Cerebellar nuclear complex (tissue), 1 donor: ENCODE data around the gene ARMC2.
A peak's percentile ranks its signal among the peaks of the same experiment; 100 is the strongest.
"Not testable (repeated sequence)": the region's sequence is repeated elsewhere in the genome, so short reads cannot be mapped to it uniquely, and the experiment has no call there.

Experiments
- DNase-seq, 2 experiments: peaks; one replicate each; lab custom pipeline; 2025; lab: John Stamatoyannopoulos, UW

Gene ARMC2, protein sequence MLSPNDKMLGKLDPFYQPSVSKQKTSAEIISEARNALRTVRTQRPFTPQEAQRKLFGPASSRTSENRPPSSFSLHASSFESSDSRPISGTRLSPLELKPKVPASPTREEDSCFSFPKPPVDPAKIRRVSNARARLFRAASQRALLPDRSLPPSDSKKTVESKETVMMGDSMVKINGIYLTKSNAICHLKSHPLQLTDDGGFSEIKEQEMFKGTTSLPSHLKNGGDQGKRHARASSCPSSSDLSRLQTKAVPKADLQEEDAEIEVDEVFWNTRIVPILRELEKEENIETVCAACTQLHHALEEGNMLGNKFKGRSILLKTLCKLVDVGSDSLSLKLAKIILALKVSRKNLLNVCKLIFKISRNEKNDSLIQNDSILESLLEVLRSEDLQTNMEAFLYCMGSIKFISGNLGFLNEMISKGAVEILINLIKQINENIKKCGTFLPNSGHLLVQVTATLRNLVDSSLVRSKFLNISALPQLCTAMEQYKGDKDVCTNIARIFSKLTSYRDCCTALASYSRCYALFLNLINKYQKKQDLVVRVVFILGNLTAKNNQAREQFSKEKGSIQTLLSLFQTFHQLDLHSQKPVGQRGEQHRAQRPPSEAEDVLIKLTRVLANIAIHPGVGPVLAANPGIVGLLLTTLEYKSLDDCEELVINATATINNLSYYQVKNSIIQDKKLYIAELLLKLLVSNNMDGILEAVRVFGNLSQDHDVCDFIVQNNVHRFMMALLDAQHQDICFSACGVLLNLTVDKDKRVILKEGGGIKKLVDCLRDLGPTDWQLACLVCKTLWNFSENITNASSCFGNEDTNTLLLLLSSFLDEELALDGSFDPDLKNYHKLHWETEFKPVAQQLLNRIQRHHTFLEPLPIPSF

GRCh38 chr6:108848116-108848868, at the start of gene ARMC2:
Gene ARMC2, plus strand, starts transcription at chr6:108848422. Its CDS starts 5,846 bp downstream, at chr6:108854268.
- DNase-seq: peak; percentile 58 to 90

DNA sequence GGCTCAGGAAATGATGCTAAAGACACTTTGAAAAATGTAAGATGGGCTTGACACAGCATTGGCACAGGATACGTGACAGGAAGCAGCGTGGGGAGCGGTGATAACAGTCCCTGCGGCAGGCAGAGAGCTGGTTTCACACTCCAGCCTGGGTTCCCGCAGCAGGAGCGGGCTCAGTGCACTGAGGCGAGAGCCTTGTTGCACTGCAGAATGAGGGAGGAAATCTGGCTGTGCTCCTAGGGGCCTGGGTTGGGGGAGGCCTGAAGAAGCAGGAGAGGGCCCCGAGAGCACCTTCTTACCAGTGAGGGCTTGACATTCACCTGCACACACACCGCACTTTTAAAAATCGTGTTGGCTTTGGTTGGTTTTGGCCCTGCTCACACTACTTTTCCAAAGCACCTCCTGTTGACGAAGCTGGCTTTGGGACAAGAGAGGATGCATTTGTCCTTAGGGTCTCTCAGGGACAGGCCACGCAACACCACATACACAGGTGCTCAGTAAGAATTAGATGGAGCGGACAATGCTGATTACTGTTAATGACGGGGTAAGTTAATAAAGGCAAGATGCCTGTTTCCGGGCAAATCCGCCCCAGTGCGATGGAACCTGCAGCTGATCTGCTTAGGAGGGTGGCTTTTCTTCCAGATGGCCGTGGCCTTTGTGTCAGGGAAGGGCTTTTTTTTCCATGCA, 49.4 kb upstream of the ARMC2 start:
- DNase-seq: peak in 1 of 2 experiments; percentile 81

GRCh38 chr6:108799354-108799717, 48.9 kb upstream of the ARMC2 start:
- DNase-seq: no peak

GRCh38 chr6:108799791-108800190, 48.4 kb upstream of the ARMC2 start:
- no peak for DNase-seq

DNA sequence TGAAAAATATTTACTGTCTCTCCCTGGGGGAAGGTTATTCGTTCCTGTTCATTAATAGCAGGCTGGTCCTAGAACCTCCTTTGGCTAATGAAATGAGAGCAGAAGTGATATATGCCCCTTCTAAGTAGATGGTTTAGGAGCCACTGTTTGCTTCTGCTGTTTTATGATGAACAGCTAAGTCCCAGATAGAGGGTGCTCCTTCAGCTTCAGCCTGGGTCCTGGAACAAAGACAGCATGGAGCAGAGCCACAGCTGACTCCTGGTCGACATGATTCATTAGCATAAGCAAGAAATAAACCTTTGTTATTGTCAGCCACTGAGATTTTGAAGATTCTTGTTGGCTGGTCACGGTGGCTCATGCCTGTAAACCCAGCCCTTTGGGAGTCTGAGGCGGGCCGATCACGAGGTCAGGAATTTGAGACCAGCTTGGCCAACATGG, 47.8 kb upstream of the ARMC2 start:
- no peak for DNase-seq

DNA sequence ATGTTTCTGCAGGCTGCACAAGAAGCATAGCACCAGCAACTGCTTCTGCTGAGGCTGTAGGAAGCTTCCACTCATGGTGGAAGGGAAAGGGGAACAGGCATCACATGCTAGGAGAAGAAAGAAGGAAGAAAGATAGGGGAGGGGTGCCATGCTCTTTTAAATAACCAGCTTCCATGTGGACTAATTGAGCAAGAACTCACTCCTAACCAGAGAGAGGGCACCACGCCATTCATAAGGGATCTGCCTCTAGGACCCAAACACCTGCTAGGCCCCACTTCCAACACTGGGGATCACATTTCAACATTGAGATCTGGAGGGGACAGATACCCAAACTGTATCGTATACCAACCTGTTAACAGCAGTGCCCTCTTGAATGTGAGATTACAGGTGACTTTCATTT, 46.9 kb upstream of the ARMC2 start:
- no peak for DNase-seq

DNA sequence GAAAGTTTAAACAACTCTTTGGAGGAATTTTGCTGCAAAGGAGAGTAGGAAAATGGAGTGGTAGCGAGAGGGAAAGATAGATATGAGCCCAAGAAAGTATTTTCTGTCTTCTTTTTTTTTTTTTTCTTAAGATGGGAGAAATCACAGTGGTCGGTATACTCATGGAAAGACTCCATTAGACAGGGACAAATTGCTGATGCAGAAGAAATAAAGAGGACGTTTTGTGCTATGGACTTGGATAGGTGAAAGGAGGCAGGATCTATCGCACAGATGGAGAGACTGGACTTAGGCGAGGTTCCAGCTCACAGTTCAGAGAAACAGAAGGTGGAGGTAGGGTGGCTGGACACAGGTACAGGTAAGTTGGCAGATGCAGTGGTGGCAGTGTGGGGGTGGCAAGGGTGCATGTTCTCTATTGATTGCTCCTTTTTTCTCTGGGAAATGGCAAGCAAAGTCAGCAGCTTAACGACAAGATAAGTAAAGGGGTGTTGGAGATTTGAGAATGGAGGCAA, 44.2 kb upstream of the ARMC2 start:
- DNase-seq: peak; percentile 72 to 88

DNA sequence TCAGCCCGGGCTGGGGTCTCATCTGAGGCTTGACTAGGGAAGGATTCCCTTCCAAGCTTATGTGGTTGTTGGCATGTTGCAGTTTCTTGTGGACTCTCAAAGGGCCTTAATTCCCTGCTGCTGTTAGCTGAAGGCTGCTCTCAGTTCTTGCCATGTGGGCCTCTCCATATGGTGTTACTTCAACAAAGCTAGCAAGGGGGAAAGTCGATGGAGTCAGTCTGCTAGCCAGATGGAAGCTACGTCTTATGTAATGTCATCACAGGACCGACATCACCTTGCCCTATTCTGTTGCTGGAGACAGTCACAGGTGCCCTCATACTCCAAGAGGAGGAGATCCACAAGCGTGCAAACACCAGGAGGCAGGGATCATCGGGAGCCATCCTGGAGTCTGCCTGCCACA, 43.3 kb upstream of the ARMC2 start:
- peak in 1 of 2 experiments; percentile 27 for DNase-seq

DNA sequence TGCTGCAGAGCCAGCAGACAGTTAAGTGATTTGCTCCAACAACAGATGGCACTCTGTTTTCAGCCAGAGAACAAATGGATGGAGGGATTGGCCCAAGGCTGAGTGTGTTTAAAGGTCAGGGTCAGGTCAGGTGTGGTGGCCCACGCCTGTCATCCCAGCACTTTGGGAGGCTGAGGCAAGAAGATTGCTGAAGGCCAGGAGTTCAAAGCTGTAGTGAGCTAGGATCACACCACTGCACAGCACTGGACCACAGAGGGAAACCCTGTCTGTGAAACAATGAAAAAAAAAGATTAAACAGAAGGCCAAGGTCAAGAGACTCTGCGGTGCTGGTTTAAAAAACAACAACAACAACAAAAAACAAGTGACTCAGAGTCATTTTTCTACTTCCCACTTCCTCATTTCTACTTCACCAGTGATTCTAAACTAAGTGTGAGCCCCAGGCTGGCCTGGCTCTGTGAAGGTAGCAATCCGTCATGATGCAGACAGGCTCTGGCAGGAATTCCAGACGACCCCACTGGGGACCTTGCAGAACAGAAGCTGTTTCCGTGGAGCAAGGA, 42.5 kb upstream of the ARMC2 start:
- no peak for DNase-seq

DNA sequence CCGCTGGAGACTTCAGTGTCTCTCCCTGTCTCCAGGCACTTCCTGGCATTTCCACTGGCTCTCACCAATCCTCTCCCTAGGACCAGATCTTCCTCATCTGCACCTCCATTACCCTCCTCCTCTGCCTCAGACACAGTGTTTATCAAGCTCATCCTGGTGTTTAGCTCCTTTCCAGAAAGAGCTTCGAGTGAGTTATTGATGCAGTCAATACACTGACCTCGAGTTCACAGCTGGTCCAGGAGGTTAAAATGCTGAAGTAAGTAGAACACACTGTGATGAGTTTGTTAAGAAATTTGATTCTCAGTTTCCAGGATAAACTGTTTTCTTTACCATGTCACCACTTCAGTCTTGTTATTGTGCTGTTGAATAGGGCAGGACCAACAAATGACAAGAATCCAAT, 42.1 kb upstream of the ARMC2 start:
- DNase-seq: no peak

DNA sequence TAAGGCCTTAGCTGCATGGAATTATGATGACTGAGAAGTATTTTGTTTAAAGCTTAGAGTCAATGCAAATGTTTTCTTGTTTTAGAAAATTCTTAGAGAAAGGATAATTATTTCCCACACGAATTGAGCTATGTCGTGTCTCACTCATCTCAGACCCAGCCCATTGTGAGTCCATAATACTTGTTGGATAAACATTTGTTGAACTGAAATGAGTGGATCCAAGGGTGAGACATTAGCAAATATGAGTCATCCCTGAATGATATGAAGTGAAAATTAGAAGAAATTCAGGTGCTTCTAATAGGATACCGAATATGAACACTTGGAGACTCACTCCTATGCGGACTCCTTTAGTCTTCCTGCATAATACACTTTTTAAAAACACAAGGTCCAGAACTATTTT, 41.6 kb upstream of the ARMC2 start:
- DNase-seq: no peak

- DNase-seq: no peak
These were observed 40.3 kb upstream of the ARMC2 start for GRCh38 chr6:108807928-108808327.

DNA sequence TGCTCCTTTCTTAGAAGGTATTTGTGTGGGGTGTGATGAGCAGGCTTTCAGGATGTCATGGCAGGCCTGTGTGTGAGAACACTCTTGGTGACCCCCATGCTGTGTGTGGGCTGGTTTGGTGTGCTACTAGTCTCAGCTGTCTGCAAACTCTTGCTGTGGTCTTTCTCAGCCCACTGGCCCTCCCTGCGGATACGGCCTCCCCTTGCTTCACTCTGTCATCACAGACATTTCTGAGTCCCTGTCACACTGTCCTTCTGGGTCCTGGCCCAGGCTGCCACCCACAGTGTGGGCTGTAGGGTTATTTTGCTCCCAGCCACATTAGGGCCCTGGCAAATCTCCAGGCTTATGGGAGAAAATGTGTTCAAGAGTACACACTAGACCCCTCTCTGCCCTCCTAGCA, 39.0 kb upstream of the ARMC2 start:
- no peak for DNase-seq

DNA sequence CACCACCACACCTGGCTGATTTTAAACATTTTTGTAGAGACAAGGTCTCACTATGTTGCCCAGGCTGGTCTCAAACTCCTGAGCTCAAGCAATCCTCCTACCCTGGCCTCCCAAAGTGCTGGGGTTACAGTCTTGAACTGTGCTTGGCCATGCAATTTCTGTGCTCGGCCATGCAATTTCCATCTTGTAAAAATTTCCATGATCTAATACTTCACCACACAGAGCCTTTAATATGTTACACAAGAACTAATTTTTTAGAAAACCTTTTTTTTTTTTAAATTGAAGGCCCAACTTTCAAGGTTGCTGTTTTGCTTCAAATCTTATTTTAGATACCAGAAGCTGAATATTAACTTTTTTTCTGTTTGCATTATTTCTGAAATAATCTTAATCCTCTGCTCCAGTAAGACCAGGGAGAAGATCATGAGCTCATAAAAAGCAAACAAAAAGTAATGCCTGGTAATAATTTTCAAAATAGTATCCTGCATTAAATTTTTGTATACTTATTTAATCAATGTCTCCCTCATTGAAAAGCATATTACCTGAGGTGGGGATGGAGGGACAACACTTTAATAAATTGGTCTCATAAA, 38.1 kb upstream of the ARMC2 start:
- no peak for DNase-seq

DNA sequence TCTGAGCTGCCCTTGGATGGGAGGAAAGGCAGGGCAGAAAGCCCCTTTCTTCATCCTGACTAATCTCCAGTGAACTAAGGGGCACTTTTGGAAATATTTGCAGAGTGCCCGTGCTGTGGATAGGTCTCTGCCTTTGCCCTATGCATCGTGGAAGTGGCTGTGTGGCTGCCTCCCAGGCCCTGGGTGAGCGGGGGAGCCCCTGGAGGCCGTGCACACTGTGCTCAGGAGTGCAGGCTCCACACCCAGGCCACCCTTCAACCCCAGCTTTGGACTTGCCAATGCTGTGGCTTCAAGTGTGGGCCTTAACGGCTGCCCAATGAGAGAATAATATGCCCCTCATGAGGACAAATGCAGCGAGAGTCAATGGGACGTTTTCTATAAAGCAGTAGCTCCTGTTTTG, 36.7 kb upstream of the ARMC2 start:
- DNase-seq: no peak

GRCh38 chr6:108813218-108813617, 35.0 kb upstream of the ARMC2 start:
- DNase-seq: not testable (repeated sequence)

DNA sequence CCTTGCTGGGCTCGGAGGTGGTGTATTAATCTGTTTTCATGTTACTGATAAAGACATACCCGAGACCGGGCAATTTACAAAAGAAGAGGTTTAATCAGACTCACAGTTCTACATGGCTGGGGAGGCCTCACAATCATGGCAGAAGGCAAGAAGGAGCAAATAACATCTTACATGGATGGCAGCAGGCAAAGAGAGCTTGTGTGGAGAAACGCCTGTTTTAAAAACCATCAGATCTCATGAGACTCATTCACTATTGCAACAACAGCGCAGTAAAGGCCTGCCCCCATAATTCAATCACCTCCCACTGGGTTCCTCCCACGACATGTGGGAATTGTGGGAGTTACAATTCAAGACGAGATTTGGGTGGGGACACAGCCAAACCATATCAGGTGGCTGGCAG, 30.9 kb upstream of the ARMC2 start:
- DNase-seq: not testable (repeated sequence)

GRCh38 chr6:108820006-108820405, 28.2 kb upstream of the ARMC2 start:
- DNase-seq: no peak

- DNase-seq: no peak
These were observed 25.8 kb upstream of the ARMC2 start for GRCh38 chr6:108822401-108822800.

DNA sequence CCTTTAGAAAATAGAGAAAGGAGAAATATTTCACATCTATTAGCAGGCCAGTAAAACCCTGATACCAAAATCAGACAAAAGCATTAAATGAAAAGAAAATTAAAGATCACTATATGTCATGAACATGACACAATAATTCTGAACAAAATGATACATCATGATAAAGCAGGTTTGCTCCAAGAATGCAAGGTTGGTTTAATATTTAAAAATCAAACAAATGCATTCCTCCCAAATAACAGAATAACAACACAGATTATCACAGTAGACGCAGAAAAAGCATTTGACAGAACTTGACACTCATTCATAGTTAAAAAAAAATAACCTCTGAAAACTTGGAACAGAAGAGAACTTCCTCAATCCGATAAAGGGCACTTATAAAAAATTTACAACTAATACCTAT, 22.9 kb upstream of the ARMC2 start:
- DNase-seq: no peak

DNA sequence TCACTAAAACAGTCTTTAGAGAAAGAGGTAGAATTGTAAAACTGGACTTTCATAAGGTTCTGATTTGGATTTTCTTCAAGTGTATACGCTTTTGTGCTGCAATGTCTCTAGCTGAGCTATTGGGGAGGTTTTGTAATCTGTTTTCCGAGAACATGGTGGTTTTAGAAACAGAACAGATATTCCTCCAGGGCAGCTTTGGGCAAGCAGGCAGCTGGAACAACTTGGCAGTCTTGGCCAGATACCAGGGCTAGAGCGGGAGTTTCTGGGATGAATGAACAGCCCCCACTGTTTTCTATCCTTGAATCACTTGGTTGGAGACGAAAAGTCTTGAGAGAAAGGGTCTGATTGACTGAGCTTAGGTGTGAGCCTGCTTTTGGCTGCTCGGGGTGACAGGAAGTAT, 17.1 kb upstream of the ARMC2 start:
- DNase-seq: no peak
